GM18517 (cell line): Measurements from ENCODE around the gene GHR.

ENCODE experiments used
- ATAC-seq: cut with Tn5 transposase; IDR thresholded peaks from one replicate; pipeline ENCODE4 v1.9.1; 2021; ENCODE audit warnings: mild to moderate bottlenecking, moderate library complexity; ENCODE audit not compliant: unreplicated experiment

The GHR gene

DNA sequence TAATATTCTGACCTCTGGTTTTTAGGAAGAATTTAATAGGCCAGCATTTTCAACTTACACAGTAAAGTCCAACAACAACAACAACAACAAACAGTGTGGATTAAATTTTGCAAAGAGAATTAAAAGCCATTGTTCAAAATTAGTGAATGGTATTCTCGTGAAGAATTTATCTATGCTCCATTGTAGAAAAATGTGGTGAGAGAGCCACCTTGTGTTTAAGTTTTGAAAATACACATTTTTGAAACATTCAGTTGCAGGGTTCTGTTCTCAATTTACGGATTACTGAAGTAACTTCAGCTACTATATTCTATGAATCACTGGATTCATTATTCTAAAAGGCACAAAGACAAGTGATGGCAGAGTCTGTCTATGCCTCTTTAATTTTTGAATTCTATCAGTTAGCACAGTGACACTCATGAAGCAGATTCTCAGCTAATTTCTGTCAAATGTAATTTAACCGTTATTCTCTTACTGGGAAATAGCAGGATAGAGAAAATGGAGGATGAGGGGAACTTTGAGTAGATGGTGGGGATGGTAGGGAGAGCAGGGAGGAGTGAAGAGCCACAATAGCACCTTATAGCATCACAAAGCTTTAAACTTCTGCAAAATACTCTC lies 344.4 kb downstream of the GHR start:
- peak; percentile 60 for ATAC-seq

DNA sequence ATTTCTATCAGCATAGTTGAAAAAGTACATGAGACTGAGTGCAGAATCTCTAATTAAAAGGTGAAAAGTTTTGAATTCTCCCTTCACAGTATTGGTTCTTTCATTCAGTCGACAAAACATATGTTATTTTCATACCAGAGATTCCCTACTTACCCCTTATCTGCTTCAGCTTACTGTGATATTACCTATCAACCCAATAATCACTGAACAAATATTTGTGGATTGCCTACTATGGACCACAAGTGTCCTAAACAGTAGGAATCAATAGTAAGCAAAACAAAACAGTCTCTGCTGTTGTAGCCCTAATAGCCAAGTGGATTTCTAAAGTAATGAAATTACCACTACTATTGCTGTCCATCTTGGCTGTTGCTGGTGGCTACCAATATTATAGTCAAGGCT lies 344.9 kb downstream of the GHR start:
- no peak for ATAC-seq

DNA sequence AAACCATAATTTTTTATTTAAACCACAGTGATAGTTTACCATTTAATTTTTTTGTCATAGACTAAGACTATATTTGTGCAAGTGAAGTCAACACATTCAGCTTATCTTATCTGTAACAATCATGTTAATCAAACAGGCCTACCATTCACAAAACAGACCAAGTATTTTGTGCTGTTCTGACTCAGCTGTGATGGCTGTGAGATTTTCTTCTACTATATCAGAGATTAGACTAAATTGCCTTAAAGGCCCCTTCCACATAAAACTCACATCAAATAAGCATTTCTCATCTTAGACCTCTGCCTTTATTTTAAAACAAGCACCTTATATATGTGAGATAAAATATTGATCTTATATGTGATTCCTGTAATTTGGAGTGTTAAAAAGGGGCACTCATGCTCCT lies 346.8 kb downstream of the GHR start:
- ATAC-seq = no peak
